Inferior parietal cortex (tissue), 1 donor: ENCODE measurements around the gene EXD2.
"Not testable (repeated sequence)": the region's sequence is repeated elsewhere in the genome, so short reads cannot be mapped to it uniquely, and the experiment has no call there.

ENCODE experiments used
- DNase-seq: peaks from one replicate; pipeline ENCODE4 v3.0.0-alpha.2; 2016; ENCODE audit errors: extremely low spot score

Gene EXD2

GRCh38 chr14:69191340-69192111, at the start of gene EXD2:
Gene EXD2 (plus strand): TSS chr14:69191498. CDS start chr14:69209471, 17,973 bp downstream.
- peak; percentile 88 for DNase-seq

GRCh38 chr14:69141550-69141949, 49.7 kb upstream of the EXD2 start:
- no peak for DNase-seq

GRCh38 chr14:69142101-69142500, 49.2 kb upstream of the EXD2 start:
- no peak for DNase-seq

GRCh38 chr14:69149461-69150244, 41.6 kb upstream of the EXD2 start:
- no peak for DNase-seq

GRCh38 chr14:69151458-69152180, 39.7 kb upstream of the EXD2 start:
- DNase-seq: peak; percentile 59

GRCh38 chr14:69152181-69152901, 39.0 kb upstream of the EXD2 start:
- no peak for DNase-seq

- no peak for DNase-seq
Observed at GRCh38 chr14:69152902-69153151, 38.5 kb upstream of the EXD2 start, which contains the start of gene DCAF5. Gene DCAF5 (minus strand): TSS chr14:69153119. CDS start chr14:69152978, 141 bp downstream.

GRCh38 chr14:69153152-69153872, 38.0 kb upstream of the EXD2 start:
- DNase-seq: peak; percentile 79

GRCh38 chr14:69153873-69154270, 37.4 kb upstream of the EXD2 start:
- peak; percentile 46 for DNase-seq

GRCh38 chr14:69154779-69155178, 36.5 kb upstream of the EXD2 start:
- DNase-seq: no peak

- DNase-seq: no peak
Observed at GRCh38 chr14:69156224-69156623, 35.1 kb upstream of the EXD2 start.

GRCh38 chr14:69161590-69161989, 29.7 kb upstream of the EXD2 start:
- DNase-seq: no peak

- DNase-seq: not testable (repeated sequence)
Observed at GRCh38 chr14:69165787-69166186, 25.5 kb upstream of the EXD2 start.

- DNase-seq: peak; percentile 44
Observed at GRCh38 chr14:69170839-69171238, 20.5 kb upstream of the EXD2 start.

GRCh38 chr14:69171569-69171968, 19.7 kb upstream of the EXD2 start:
- DNase-seq: no peak

GRCh38 chr14:69175130-69175529, 16.2 kb upstream of the EXD2 start:
- DNase-seq: no peak

- DNase-seq: no peak
Observed at GRCh38 chr14:69181491-69181890, 9.8 kb upstream of the EXD2 start.

GRCh38 chr14:69182580-69182979, 8.7 kb upstream of the EXD2 start:
- not testable (repeated sequence) for DNase-seq

GRCh38 chr14:69183735-69184134, 7.6 kb upstream of the EXD2 start:
- DNase-seq: no peak

- DNase-seq: no peak
Observed at GRCh38 chr14:69190191-69190590, 1.1 kb upstream of the EXD2 start.

GRCh38 chr14:69193721-69194120, 2.4 kb downstream of the EXD2 start:
- no peak for DNase-seq
